SK-N-SH (cell line): ENCODE data around the gene ARL3. TPM values are rescaled to one million over a fixed set of nuclear protein-coding genes. Genes with fewer than 3 reads are reported as not detected.
A peak's percentile ranks its signal among the peaks of the same experiment; 100 is the strongest.

Experiments
- CTCF ChIA-PET: fragments of 300-600, 350-600 bp; formaldehyde crosslinking; extraction: SDS; loops from one replicate; lab custom pipeline; 2021; lab: Yijun Ruan, JAX
- POLR2A ChIA-PET: fragments of 350-600 bp; sonication (Branson Sonifier 250); formaldehyde crosslinking; extraction: SDS; loops from one replicate; lab custom pipeline; 2020; ENCODE audit warnings: antibody characterized with exemption, inconsistent platforms; lab: Yijun Ruan, JAX
- DNase-seq: peaks from one replicate; pipeline ENCODE4 v3.0.0; 2012
- H2AFZ ChIP-seq: fragments of 200-600 bp; sonication (generic); 2 replicates; pipeline ENCODE4 v1.8.1; 2016; ENCODE audit warnings: antibody characterized with exemption, mild to moderate bottlenecking, low read depth
- H3F3A ChIP-seq: fragments of 200-600 bp; sonication (generic); replicated peaks from 2 replicates; pipeline ENCODE3; 2016; ENCODE audit warnings: antibody characterized with exemption, mild to moderate bottlenecking; ENCODE audit not compliant: insufficient read depth
- H3K27ac ChIP-seq, 2 experiments: fragments of 200-500 bp in 1 of 2; fragments of 200-600 bp in 1 of 2; sonication (Bioruptor generic) in 1 of 2; sonication (generic), shearing (Covaris generic) in 1 of 2; 2 replicates each; pipeline versions ENCODE4 v1.5.1 to v1.6.1; 2014 to 2016; ENCODE audit warnings: low read depth in 2 of 2, inconsistent platforms in 1 of 2, low read length in 1 of 2, mild to moderate bottlenecking in 1 of 2, mixed read lengths in 1 of 2
- H3K27me3 ChIP-seq: fragments of 200-600 bp; sonication (generic), shearing (Covaris generic); 2 replicates; pipeline ENCODE4 v1.6.1; 2016; ENCODE audit warnings: mixed run types; ENCODE audit not compliant: insufficient read depth
- H3K36me3 ChIP-seq, 2 experiments: fragments of 200-500 bp in 1 of 2; fragments of 200-600 bp in 1 of 2; sonication (Bioruptor generic) in 1 of 2; sonication (generic) in 1 of 2; replicated peaks in 1 of 2; 2 replicates each; pipeline versions ENCODE3 to v1.5.1; 2014 to 2016; ENCODE audit warnings: low read length in 1 of 2, mild to moderate bottlenecking in 1 of 2; ENCODE audit not compliant: insufficient read depth in 2 of 2, control insufficient read depth in 1 of 2
- H3K4me1 ChIP-seq, 2 experiments: fragments of 200-500 bp in 1 of 2; fragments of 200-600 bp in 1 of 2; sonication (Bioruptor generic) in 1 of 2; sonication (generic), shearing (Covaris generic) in 1 of 2; 2 replicates each; pipeline versions ENCODE4 v1.5.1 to v1.6.1; 2014 to 2016; ENCODE audit warnings: low read depth in 1 of 2, low read length in 1 of 2, mixed run types in 1 of 2; ENCODE audit not compliant: insufficient read depth in 2 of 2, control insufficient read depth in 1 of 2
- H3K4me2 ChIP-seq: fragments of 200-600 bp; sonication (generic), shearing (Covaris generic); 2 replicates; pipeline ENCODE4 v1.6.1; 2017; ENCODE audit warnings: mixed run types
- H3K4me3 ChIP-seq, 2 experiments: fragments of 200-500 bp in 1 of 2; fragments of 200-600 bp in 1 of 2; sonication (Bioruptor generic) in 1 of 2; sonication (generic), shearing (Covaris generic) in 1 of 2; 2 replicates each; pipeline versions ENCODE4 v1.5.1 to v1.8.1; 2014 to 2016; ENCODE audit warnings: low read depth in 2 of 2, inconsistent platforms in 1 of 2, low read length in 1 of 2, mild to moderate bottlenecking in 1 of 2, mixed read lengths in 1 of 2, moderate library complexity in 1 of 2
- H3K79me2 ChIP-seq: fragments of 200-600 bp; sonication (generic); 2 replicates; pipeline ENCODE4 v1.8.1; 2017; ENCODE audit warnings: mild to moderate bottlenecking; ENCODE audit not compliant: insufficient read depth
- H3K9ac ChIP-seq: fragments of 200-600 bp; sonication (generic); 2 replicates; pipeline ENCODE4 v1.6.1; 2017; ENCODE audit warnings: mixed run types
- H3K9me2 ChIP-seq: fragments of 200-600 bp; sonication (generic); 2 replicates; pipeline ENCODE4 v1.6.1; 2017; ENCODE audit warnings: mixed run types
- H3K9me3 ChIP-seq: fragments of 200-600 bp; sonication (generic); 2 replicates; pipeline ENCODE4 v1.6.1; 2017; ENCODE audit warnings: mixed run types, mild to moderate bottlenecking, moderate library complexity
- H4K20me1 ChIP-seq: fragments of 200-600 bp; sonication (generic); 2 replicates; pipeline ENCODE4 v1.6.1; 2017; ENCODE audit warnings: mild to moderate bottlenecking, mixed run types; ENCODE audit not compliant: insufficient read depth
- ELF1 ChIP-seq: IDR thresholded peaks from 2 replicates; pipeline ENCODE4 v1.4.0; 2012
- FOSL2 ChIP-seq: IDR thresholded peaks from 2 replicates; pipeline ENCODE4 v1.4.0; 2012; ENCODE audit warnings: low read depth, mild to moderate bottlenecking, moderate library complexity, borderline replicate concordance
- NFIC ChIP-seq: IDR thresholded peaks from 2 replicates; pipeline ENCODE4 v1.4.0; 2012; ENCODE audit warnings: borderline replicate concordance
- USF1 ChIP-seq: IDR thresholded peaks from 2 replicates; pipeline ENCODE4 v1.4.0; 2012; ENCODE audit warnings: low read depth, borderline replicate concordance
- YY1 ChIP-seq: IDR thresholded peaks from 2 replicates; pipeline ENCODE4 v1.4.0; 2012; ENCODE audit warnings: low read depth, mild to moderate bottlenecking
- WGBS: methylation state at CpG from one replicate; pipeline ENCODE4 v1.1.6; 2017; ENCODE audit warnings: low lambda C conversion rate; 5-methylcytosine and 5-hydroxymethylcytosine counted together
- polyA plus RNA-seq, 3 experiments: library from polyadenylated mRNA; depleted of rRNA; stranded (reverse); fragments of >200 nt; gene quantifications; 2 replicates each; pipeline ENCODE4 v1.2.3, GENCODE V29; 2012
- TF ChIP-seq, protein P1 (sequence below): IDR thresholded peaks from 2 replicates; pipeline ENCODE4; 2012
- TF ChIP-seq, protein P2 (sequence below): IDR thresholded peaks from 2 replicates; pipeline ENCODE4 v1.4.0; 2012; ENCODE audit warnings: low read depth
- TF ChIP-seq, protein P3 (sequence below): IDR thresholded peaks from 2 replicates; pipeline ENCODE4 v1.4.0; 2012; ENCODE audit warnings: low read depth, borderline replicate concordance
- TF ChIP-seq, protein P4 (sequence below): IDR thresholded peaks from 2 replicates; pipeline ENCODE4 v1.6.1; 2012; ENCODE audit warnings: mild to moderate bottlenecking, low read depth, low read length, moderate library complexity

Gene ARL3
- polyA plus RNA-seq, 1 of the 3 experiments (the other 2 are of a cell fraction), result 11.2 TPM

DNA sequence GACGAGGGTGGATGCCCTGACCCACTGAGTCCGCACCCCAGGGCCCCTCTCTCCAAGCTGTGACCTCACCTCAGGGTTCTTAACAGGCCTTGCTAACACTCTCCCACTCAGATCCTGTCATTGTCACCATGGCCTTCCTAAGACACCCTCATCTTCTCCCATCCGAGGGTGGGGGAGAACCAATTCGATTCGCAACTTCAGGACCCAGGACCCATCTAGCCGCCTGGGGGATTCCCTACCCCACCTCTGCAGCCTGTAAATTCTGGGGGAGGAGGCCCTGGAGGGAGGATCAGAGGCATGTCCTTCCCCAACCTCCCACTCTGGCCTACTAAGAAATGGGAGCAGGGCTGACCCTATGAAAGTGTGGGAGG is 52.6 kb downstream of the ARL3 start:
- peaks cover 0 to 15% of the 10 kb centered on the region in 2 experiments; a peak in 1 of 4 replicates for H3K4me1 ChIP-seq
- H3K27me3 ChIP-seq, result no peaks in the 10 kb centered on the region
- no peak for DNase-seq
- peak overlapping the region in 1 of 2 experiments; percentile 31; a peak in 1 of 4 replicates for H3K27ac ChIP-seq
- H2AFZ ChIP-seq, result no peak overlapping the region
- TF ChIP-seq, protein P1, sequence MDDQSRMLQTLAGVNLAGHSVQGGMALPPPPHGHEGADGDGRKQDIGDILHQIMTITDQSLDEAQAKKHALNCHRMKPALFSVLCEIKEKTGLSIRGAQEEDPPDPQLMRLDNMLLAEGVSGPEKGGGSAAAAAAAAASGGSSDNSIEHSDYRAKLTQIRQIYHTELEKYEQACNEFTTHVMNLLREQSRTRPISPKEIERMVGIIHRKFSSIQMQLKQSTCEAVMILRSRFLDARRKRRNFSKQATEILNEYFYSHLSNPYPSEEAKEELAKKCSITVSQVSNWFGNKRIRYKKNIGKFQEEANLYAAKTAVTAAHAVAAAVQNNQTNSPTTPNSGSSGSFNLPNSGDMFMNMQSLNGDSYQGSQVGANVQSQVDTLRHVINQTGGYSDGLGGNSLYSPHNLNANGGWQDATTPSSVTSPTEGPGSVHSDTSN, result no peak
- TF ChIP-seq, protein P2, sequence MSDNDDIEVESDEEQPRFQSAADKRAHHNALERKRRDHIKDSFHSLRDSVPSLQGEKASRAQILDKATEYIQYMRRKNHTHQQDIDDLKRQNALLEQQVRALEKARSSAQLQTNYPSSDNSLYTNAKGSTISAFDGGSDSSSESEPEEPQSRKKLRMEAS, result no peak
- no peak for TF ChIP-seq FOSL2
- no peak for TF ChIP-seq ELF1
- no peak for TF ChIP-seq USF1
- TF ChIP-seq, protein P3, sequence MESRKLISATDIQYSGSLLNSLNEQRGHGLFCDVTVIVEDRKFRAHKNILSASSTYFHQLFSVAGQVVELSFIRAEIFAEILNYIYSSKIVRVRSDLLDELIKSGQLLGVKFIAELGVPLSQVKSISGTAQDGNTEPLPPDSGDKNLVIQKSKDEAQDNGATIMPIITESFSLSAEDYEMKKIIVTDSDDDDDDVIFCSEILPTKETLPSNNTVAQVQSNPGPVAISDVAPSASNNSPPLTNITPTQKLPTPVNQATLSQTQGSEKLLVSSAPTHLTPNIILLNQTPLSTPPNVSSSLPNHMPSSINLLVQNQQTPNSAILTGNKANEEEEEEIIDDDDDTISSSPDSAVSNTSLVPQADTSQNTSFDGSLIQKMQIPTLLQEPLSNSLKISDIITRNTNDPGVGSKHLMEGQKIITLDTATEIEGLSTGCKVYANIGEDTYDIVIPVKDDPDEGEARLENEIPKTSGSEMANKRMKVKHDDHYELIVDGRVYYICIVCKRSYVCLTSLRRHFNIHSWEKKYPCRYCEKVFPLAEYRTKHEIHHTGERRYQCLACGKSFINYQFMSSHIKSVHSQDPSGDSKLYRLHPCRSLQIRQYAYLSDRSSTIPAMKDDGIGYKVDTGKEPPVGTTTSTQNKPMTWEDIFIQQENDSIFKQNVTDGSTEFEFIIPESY, result no peak
- TF ChIP-seq NFIC, result no peak
- TF ChIP-seq YY1, result no peak
- TF ChIP-seq, protein P4, sequence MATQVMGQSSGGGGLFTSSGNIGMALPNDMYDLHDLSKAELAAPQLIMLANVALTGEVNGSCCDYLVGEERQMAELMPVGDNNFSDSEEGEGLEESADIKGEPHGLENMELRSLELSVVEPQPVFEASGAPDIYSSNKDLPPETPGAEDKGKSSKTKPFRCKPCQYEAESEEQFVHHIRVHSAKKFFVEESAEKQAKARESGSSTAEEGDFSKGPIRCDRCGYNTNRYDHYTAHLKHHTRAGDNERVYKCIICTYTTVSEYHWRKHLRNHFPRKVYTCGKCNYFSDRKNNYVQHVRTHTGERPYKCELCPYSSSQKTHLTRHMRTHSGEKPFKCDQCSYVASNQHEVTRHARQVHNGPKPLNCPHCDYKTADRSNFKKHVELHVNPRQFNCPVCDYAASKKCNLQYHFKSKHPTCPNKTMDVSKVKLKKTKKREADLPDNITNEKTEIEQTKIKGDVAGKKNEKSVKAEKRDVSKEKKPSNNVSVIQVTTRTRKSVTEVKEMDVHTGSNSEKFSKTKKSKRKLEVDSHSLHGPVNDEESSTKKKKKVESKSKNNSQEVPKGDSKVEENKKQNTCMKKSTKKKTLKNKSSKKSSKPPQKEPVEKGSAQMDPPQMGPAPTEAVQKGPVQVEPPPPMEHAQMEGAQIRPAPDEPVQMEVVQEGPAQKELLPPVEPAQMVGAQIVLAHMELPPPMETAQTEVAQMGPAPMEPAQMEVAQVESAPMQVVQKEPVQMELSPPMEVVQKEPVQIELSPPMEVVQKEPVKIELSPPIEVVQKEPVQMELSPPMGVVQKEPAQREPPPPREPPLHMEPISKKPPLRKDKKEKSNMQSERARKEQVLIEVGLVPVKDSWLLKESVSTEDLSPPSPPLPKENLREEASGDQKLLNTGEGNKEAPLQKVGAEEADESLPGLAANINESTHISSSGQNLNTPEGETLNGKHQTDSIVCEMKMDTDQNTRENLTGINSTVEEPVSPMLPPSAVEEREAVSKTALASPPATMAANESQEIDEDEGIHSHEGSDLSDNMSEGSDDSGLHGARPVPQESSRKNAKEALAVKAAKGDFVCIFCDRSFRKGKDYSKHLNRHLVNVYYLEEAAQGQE, result no peak
- WGBS, result 98% methylated on average over 6 of the region's 6 CpGs
- H3K9me2 ChIP-seq, result no peaks in the 10 kb centered on the region
- 0 out of 2 replicates have a peak, but pooled peaks cover 5% of the 10 kb centered on the region for H4K20me1 ChIP-seq
- H3K4me2 ChIP-seq, result no peak overlapping the region
- peaks cover 7 to 18% of the 10 kb centered on the region in 2 experiments for H3K36me3 ChIP-seq
- ChIA-PET CTCF (interaction anchor here (1.2 to 2.6 kb wide), 5 partner anchors 8 to 50 kb away, joined by 3 to 20 read pairs (median 9); partner anchors contain the start of gene TRIM8), POLR2A (interaction anchor here (1.0 to 1.9 kb wide), 4 partner anchors 8 to 37 kb away, joined by 3 to 12 read pairs (median 4); partner anchors contain the start of gene TRIM8)
- peaks cover 16% of the 10 kb centered on the region for H3F3A ChIP-seq
- H3K4me3 ChIP-seq, result no peak overlapping the region
- no peak overlapping the region for H3K9ac ChIP-seq
- H3K79me2 ChIP-seq, result no peaks in the 10 kb centered on the region
- H3K9me3 ChIP-seq, result no peaks in the 10 kb centered on the region
